Tongue (tissue), 2 donors: ENCODE measurements around the gene PHF14. TPM values are rescaled to one million over a fixed set of nuclear protein-coding genes. Genes with fewer than 3 reads are reported as not detected.
A peak's percentile ranks its signal among the peaks of the same experiment; 100 is the strongest.
"Not testable (repeated sequence)": the region's sequence is repeated elsewhere in the genome, so short reads cannot be mapped to it uniquely, and the experiment has no call there.

ENCODE experiments used
- DNase-seq: peaks from one replicate; pipeline ENCODE4 v3.0.0-alpha.2; 2015
- total RNA-seq: library from RNA; depleted of rRNA; stranded (reverse); fragments of >200 nt; gene quantifications from one replicate; pipeline ENCODE4 v1.2.3, GENCODE V29; 2014

PHF14 gene, protein sequence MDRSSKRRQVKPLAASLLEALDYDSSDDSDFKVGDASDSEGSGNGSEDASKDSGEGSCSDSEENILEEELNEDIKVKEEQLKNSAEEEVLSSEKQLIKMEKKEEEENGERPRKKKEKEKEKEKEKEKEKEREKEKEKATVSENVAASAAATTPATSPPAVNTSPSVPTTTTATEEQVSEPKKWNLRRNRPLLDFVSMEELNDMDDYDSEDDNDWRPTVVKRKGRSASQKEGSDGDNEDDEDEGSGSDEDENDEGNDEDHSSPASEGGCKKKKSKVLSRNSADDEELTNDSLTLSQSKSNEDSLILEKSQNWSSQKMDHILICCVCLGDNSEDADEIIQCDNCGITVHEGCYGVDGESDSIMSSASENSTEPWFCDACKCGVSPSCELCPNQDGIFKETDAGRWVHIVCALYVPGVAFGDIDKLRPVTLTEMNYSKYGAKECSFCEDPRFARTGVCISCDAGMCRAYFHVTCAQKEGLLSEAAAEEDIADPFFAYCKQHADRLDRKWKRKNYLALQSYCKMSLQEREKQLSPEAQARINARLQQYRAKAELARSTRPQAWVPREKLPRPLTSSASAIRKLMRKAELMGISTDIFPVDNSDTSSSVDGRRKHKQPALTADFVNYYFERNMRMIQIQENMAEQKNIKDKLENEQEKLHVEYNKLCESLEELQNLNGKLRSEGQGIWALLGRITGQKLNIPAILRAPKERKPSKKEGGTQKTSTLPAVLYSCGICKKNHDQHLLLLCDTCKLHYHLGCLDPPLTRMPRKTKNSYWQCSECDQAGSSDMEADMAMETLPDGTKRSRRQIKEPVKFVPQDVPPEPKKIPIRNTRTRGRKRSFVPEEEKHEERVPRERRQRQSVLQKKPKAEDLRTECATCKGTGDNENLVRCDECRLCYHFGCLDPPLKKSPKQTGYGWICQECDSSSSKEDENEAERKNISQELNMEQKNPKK
- 78.9 TPM for total RNA-seq

- DNase-seq, result peak; percentile 99
These were observed at the start of gene PHF14 for GRCh38 chr7:10973061-10973941. TSS of gene PHF14 (plus strand) at chr7:10973872. CDS start at chr7:10974324, 452 bp downstream.

GRCh38 chr7:10924370-10924769, 49.3 kb upstream of the PHF14 start:
- DNase-seq, result no peak

- not testable (repeated sequence) for DNase-seq
These were observed 45.5 kb upstream of the PHF14 start for GRCh38 chr7:10928203-10928602.

- DNase-seq, result no peak
These were observed 43.1 kb upstream of the PHF14 start for GRCh38 chr7:10930551-10930950.

DNA sequence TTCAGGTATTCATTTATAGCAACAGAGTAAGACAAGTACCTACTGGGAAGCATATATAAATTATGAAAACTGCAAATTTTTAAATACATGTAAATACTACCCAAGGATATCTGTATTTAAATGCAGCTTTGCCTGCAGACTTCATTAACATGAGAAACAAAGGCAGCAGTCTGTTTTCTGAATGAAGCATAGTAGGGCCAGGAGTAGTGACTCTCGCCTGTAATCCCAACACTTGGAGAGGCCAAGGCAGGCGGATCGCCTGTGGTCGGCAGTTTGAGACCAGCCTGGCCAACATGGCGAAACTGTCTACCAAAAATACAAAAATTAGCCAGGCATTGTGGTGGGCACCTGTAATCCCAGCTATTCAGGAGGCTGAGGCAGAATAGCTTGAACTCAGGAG, 42.5 kb upstream of the PHF14 start:
- DNase-seq, result no peak

DNA sequence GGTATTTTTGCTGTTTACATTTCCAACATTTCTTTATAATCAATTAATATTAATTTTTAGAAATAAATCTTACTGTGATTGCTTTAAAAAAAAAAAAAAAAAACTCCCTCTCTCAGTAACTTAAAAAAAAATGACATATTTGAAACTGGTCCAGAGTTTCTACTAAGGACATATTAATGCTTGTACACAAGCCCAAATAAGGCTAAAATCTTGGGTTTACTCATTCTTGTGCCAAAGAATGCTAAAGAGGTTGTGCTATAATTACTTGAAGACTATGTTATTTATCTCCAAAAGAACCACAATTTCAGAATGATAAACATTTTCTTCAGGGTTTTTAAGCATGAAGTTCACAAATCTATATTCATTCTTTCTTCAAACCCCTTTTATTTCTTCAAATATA, 39.4 kb upstream of the PHF14 start:
- DNase-seq, result no peak

GRCh38 chr7:10939237-10939910, 34.3 kb upstream of the PHF14 start:
- DNase-seq, result no peak

GRCh38 chr7:10939911-10940703, 33.6 kb upstream of the PHF14 start:
- peak; percentile 97 for DNase-seq

DNA sequence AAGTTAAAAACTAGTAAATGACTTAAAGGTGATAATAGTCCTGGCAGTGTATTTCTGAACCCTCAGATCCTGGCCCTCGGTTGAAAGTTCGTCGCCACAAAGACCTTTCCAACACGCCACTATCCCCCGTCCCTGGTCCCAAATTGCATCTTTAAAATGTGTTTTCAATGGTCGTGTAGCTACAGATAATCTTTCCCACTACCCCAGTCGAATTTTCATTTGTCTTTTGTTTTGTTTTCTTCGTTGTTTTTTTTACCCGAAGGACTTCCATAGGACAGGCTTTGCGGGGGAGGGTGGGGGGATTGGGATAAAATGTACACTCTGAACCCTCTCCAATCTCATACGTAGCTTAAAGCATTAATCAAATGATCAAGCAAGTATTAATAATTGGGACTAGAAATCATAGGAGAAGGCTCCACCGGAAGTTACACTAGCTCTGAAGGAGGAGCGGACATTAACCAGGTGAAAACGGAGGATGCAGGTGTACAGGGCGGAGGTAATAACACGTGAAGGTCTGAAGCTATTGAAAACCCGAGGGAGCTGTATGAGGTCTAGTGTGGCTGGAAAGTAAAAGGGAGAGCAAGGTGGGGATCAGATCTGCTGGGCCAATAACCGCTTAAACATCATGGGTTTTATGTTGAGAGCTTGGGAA, 32.8 kb upstream of the PHF14 start:
- no peak for DNase-seq

DNA sequence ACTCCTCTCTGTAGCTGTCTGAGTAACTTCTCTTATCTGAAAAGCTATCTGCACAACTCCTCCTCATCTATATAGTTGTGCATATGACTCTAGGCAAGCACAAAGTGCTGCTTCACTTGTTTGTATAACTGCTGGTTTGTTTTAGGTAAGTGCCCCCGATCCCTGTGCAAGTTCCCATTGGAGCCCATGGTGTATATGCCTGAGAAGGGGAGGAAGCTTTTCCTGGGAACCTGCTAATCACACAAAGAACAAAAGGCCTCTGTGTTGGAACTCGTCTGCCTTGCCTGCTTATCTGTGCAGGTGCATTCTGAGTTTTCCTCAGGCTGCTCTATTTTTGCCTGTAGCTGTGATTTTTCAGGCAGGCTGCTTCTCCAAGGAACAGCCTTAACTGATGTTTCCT, 23.2 kb upstream of the PHF14 start:
- no peak for DNase-seq

DNA sequence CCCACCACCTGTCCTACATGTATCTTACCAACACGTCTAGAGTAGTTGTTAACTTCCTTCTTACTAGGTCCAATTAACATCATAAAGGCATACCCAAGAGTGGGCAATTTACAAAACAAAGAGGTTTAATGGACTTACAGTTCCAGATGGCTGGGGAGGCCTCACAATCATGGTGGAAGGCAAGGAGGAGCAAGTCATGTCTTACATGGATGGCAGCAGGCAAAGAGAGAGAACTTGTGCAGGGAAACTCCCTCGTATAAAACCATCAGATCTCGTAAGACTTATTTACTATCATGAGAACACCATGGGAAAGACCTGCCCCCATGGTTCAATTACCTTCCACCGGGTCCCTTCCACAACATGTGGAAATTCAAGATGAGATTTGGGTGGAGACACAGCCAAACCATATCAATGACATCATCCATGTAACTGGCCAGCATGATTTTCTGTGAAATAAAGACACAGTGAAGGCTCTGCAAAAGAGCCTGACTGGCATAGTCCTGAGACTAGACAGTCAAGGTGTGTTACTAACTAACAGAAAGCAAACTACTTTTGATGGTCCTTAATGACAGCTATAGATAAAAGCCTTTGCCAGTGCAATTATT, 22.6 kb upstream of the PHF14 start:
- not testable (repeated sequence) for DNase-seq

GRCh38 chr7:10952588-10952987, 21.1 kb upstream of the PHF14 start:
- no peak for DNase-seq

GRCh38 chr7:10953078-10953750, 20.5 kb upstream of the PHF14 start:
- DNase-seq, result not testable (repeated sequence)

- no peak for DNase-seq
These were observed 17.1 kb upstream of the PHF14 start for GRCh38 chr7:10956528-10956927.

DNA sequence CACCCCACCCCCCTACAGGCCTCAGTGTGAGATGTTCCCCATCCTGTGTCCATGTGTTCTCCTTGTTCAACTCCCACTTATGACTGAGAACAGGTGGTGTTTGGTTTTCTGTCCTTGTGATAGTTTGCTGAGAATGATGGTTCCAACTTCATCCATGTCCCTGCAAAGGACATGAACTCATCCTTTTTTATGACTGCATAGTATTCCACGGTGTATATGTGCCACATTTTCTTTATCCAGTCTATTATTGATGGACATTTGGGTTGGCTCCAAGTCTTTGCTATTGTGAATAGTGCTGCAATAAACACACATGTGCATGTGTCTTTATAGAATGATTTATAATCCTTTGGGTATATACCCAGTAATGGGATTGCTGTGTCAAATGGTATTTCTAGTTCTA, 13.4 kb upstream of the PHF14 start:
- DNase-seq, result not testable (repeated sequence)

GRCh38 chr7:10965016-10965415, 8.7 kb upstream of the PHF14 start:
- not testable (repeated sequence) for DNase-seq

GRCh38 chr7:10972174-10972573, 1.5 kb upstream of the PHF14 start:
- no peak for DNase-seq

GRCh38 chr7:10973942-10974911, 555 bp downstream of the PHF14 start:
- DNase-seq, result peak; percentile 61
